Endothelial cell of umbilical vein (primary cell): ENCODE results near the gene TOP3B. TPM values are rescaled to one million over a fixed set of nuclear protein-coding genes. Genes with fewer than 3 reads are reported as not detected.

ENCODE experiments used
- BruUV-seq: library from RNA; stranded (reverse); fragments of 400-500 nt; replicated peaks from 2 replicates; lab custom pipeline; 2021; lab: Mats Ljungman, UMichigan
- CTCF ChIA-PET: fragments of 300-600, 350-600 bp; sonication (Branson Sonifier 250); formaldehyde crosslinking; loops from one replicate; lab custom pipeline; 2021; ENCODE audit warnings: antibody characterized with exemption, inconsistent platforms; lab: Charles Lee
- POLR2A ChIA-PET: fragments of 300-600, 350-600 bp; sonication (Branson Sonifier 250); formaldehyde crosslinking; loops from one replicate; lab custom pipeline; 2021; ENCODE audit warnings: antibody characterized with exemption, inconsistent platforms; lab: Charles Lee
- DNase-seq: peaks from one replicate; pipeline ENCODE4 v3.0.0-alpha.2; 2011; ENCODE audit warnings: low read depth, low spot score
- FAIRE-seq: peaks from 2 replicates; lab custom pipeline; 2011; peaks lifted over from hg19 to GRCh38; lab: Jason Lieb, UNC
- H2AFZ ChIP-seq: 2 replicates; pipeline ENCODE4 v1.6.0; 2012; ENCODE audit warnings: low read depth, low read length, control low read depth, inconsistent platforms
- H3K27ac ChIP-seq: 2 replicates; pipeline ENCODE4 v1.5.1; 2011; ENCODE audit warnings: low read depth, mild to moderate bottlenecking, control low read depth, low read length, moderate library complexity; ENCODE audit not compliant: insufficient read depth
- H3K27me3 ChIP-seq, 2 experiments: 2 replicates each; pipeline versions ENCODE4 v1.6.0 to v1.6.1; 2011; ENCODE audit warnings: low read length in 2 of 2, mixed read lengths in 1 of 2; ENCODE audit not compliant: control insufficient read depth in 2 of 2, insufficient read depth in 2 of 2
- H3K36me3 ChIP-seq, 2 experiments: 2 replicates in 1 of 2; 3 replicates in 1 of 2; pipeline ENCODE4 v1.5.1; 2011; ENCODE audit warnings: low read length in 2 of 2, mild to moderate bottlenecking in 1 of 2, moderate library complexity in 1 of 2; ENCODE audit not compliant: control insufficient read depth in 2 of 2, insufficient read depth in 2 of 2; ENCODE audit errors: extremely low read depth in 1 of 2
- H3K4me1 ChIP-seq: 3 replicates; pipeline ENCODE4 v1.5.1; 2011; ENCODE audit warnings: mild to moderate bottlenecking, low read length; ENCODE audit not compliant: control insufficient read depth, insufficient read depth; ENCODE audit errors: extremely low read depth
- H3K4me2 ChIP-seq: 2 replicates; pipeline ENCODE4 v1.6.1; 2011; ENCODE audit warnings: low read length, control low read depth, mixed read lengths; ENCODE audit not compliant: insufficient read depth
- H3K4me3 ChIP-seq, 3 experiments: fragments of 200-600 bp in 1 of 3; sonication (generic), shearing (Covaris generic) in 1 of 3; replicated peaks in 1 of 3; 2 replicates each; pipeline ENCODE4 v1.5.1; 2011 to 2016; ENCODE audit warnings: control low read depth in 3 of 3, low read length in 3 of 3, mild to moderate bottlenecking in 2 of 3, inconsistent platforms in 1 of 3, low read depth in 1 of 3, moderate library complexity in 1 of 3; ENCODE audit not compliant: insufficient read depth in 1 of 3
- H3K79me2 ChIP-seq: 2 replicates; pipeline ENCODE4 v1.6.0; 2012; ENCODE audit warnings: low read length, inconsistent platforms; ENCODE audit not compliant: control insufficient read depth, insufficient read depth
- H3K9ac ChIP-seq: replicated peaks from 2 replicates; pipeline ENCODE3; 2011; ENCODE audit warnings: low read length, control low read depth; ENCODE audit not compliant: insufficient read depth; ENCODE audit errors: extremely low read depth
- H3K9me1 ChIP-seq: replicated peaks from 3 replicates; pipeline ENCODE4 v1.6.0; 2011; ENCODE audit warnings: mild to moderate bottlenecking, low read length; ENCODE audit not compliant: control insufficient read depth, insufficient read depth; ENCODE audit errors: extremely low read depth
- H3K9me3 ChIP-seq: replicated peaks from 2 replicates; pipeline ENCODE4 v1.5.1; 2012; ENCODE audit warnings: low read length, inconsistent platforms; ENCODE audit not compliant: control insufficient read depth, insufficient read depth
- H4K20me1 ChIP-seq: replicated peaks from 2 replicates; pipeline ENCODE3; 2011; ENCODE audit warnings: mild to moderate bottlenecking, low read length; ENCODE audit not compliant: control insufficient read depth, insufficient read depth; ENCODE audit errors: extremely low read depth
- EZH2 ChIP-seq: IDR thresholded peaks from 2 replicates; pipeline ENCODE4 v1.6.1; 2012; ENCODE audit warnings: borderline replicate concordance, low read depth, mild to moderate bottlenecking, moderate library complexity, low read length, inconsistent platforms; ENCODE audit not compliant: severe bottlenecking
- FOS ChIP-seq: IDR thresholded peaks from 2 replicates; pipeline ENCODE4 v1.6.1; 2011; ENCODE audit warnings: mild to moderate bottlenecking, low read length, moderate library complexity, borderline replicate concordance; ENCODE audit not compliant: insufficient read depth
- GATA2 ChIP-seq: IDR thresholded peaks from 2 replicates; pipeline ENCODE4 v1.7.0; 2011; ENCODE audit warnings: low read depth, mild to moderate bottlenecking, moderate library complexity, mixed read lengths, low read length; ENCODE audit not compliant: insufficient read length, insufficient read depth
- JUN ChIP-seq: IDR thresholded peaks from 2 replicates; pipeline ENCODE4 v1.6.1; 2011; ENCODE audit warnings: borderline replicate concordance, low read depth; ENCODE audit not compliant: insufficient read length, insufficient read depth
- MAX ChIP-seq: IDR thresholded peaks from 2 replicates; pipeline ENCODE4 v1.6.1; 2011; ENCODE audit not compliant: insufficient read depth, insufficient read length
- MYC ChIP-seq: IDR thresholded peaks from one replicate; pipeline ENCODE4 v1.6.1; 2011; ENCODE audit warnings: mild to moderate bottlenecking, low read depth, low read length
- POLR2A ChIP-seq: IDR thresholded peaks from 2 replicates; pipeline ENCODE4 v1.6.1; 2012; ENCODE audit warnings: low read depth, mild to moderate bottlenecking, control low read depth, low read length
- POLR2AphosphoS5 ChIP-seq: IDR thresholded peaks from 2 replicates; pipeline ENCODE4 v1.6.1; 2012; ENCODE audit warnings: low read depth, mild to moderate bottlenecking, control low read depth, low read length, moderate library complexity; ENCODE audit not compliant: insufficient read depth
- dilution Hi-C: fragments of 300-500 bp; cut with MboI; formaldehyde crosslinking; loops from one replicate; pipeline ENCODE4 v1.15.0; 2019; ENCODE audit warnings: low sequenced_read_pairs; ENCODE audit not compliant: extremely low pct_ligation_motif_present
- intact Hi-C: fragments of 100-400 bp; cut with micrococcal nuclease; formaldehyde crosslinking; loops from one replicate; pipeline ENCODE4 v1.10.0; 2022
- polyA plus RNA-seq, 4 experiments: library from polyadenylated mRNA; depleted of rRNA in 3 of 4; stranded (reverse) in 3 of 4; unstranded in 1 of 4; fragments of >200 nt; gene quantifications; 2 replicates each; pipeline versions ENCODE4 v1.2.1 to v1.2.3, GENCODE V29; 2011 to 2012; ENCODE audit warnings: missing spikeins in 1 of 4
- total RNA-seq: library from RNA; stranded (reverse); gene quantifications from 2 replicates; pipeline ENCODE4 v1.2.3, GENCODE V29; 2021
- TF ChIP-seq, protein P1 (sequence below), 2 donors: IDR thresholded peaks; 1 replicate in 1 of 2; 2 replicates in 1 of 2; pipeline ENCODE4 v1.5.1; 2011; ENCODE audit warnings: low read length in 2 of 2, mild to moderate bottlenecking in 2 of 2, moderate library complexity in 2 of 2, control low read depth in 1 of 2, inconsistent platforms in 1 of 2, low read depth in 1 of 2; ENCODE audit not compliant: insufficient read depth in 1 of 2; ENCODE audit errors: extremely low read depth in 1 of 2

TOP3B gene
- total and polyA plus RNA-seq, 2 donors (not counting 3 experiments of a cell fraction or from before 2014, with no cell fraction given), result 25.2 to 56.5 TPM

DNA sequence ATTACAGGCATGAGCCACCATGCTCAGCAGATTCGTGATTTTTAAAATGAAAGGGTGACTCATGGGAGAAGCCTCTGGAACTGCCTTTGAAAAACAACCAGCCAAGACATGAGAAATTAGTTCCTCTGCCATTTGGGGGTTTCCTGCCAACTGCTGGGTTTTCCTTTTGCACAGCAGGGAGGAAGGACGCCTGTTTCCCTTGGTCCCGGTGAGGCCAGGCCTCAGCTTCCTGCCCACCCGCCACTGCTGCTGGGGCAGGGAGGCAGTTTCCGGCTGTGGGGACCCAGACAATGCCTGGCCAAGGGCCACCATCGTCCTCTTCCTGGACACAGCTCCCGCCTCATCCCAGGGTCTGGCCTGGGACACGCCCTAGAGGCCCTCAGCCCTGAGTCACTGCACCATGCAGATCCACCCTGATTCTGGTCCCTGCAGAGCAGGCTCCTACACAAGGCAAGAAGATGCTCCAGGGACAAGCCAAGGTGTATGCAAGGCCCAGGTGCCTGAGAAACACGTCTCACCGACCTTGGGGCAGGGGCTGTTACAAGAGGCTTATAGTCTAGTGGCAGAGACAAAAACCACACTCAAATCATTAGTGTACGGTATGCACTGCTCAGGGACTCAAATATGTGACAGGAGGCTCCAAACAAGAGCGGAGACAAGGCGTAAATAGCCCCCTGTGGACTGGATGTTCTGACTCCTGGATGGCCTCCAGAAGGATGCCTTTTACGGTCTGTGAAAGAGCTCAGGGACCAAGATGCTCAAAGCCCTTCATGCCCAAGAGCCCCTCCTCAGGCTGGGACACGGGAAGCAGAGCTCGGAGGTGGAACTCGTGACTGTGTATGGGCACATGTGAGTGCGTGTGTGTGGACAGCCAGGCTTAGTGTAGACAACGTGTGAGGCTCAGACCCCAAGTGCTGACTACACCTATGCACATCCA, 39.9 kb downstream of the TOP3B start:
- H4K20me1 ChIP-seq, result no peaks in the 10 kb centered on the region
- FAIRE-seq (peak; percentile 100), DNase-seq (peak; percentile 97)
- intact Hi-C loops (loop anchor here (1.0 to 2.0 kb wide), 2 partner anchors 9 to 206 kb away; no protein-coding TSS in a partner anchor), dilution Hi-C loops (loop anchor here (25.0 kb wide), 2 partner anchors 130 to 230 kb away; no protein-coding TSS in a partner anchor)
- BruUV-seq, result TSS peak; percentile 47
- ChIA-PET CTCF (interaction anchor here (1.2 to 13.1 kb wide), 2 partner anchors 8 to 30 kb away, joined by 6 to 292 read pairs; partner anchors contain the start of gene PPM1F), POLR2A (interaction anchor here (0.7 kb wide), 2 partner anchors 50 to 367 kb away, joined by 4 to 5 read pairs; no protein-coding TSS in a partner anchor)
- H3K4me3 ChIP-seq, result no peak overlapping the region
- H3K4me2 ChIP-seq, result peak overlapping the region; percentile 33
- no peaks in the 10 kb centered on the region for H3K27me3 ChIP-seq
- peaks cover 83% of the 10 kb centered on the region for H3K4me1 ChIP-seq
- H3K9ac ChIP-seq, result peak overlapping the region; percentile 47
- H3K79me2 ChIP-seq, result peaks cover 49% of the 10 kb centered on the region
- H2AFZ ChIP-seq, result no peak overlapping the region
- H3K36me3 ChIP-seq, result peaks cover 14 to 27% of the 10 kb centered on the region in 2 experiments
- TF ChIP-seq GATA2, result peak; percentile 67
- peak; percentile 78 for TF ChIP-seq FOS
- TF ChIP-seq MYC, result no peak
- TF ChIP-seq, protein P1, sequence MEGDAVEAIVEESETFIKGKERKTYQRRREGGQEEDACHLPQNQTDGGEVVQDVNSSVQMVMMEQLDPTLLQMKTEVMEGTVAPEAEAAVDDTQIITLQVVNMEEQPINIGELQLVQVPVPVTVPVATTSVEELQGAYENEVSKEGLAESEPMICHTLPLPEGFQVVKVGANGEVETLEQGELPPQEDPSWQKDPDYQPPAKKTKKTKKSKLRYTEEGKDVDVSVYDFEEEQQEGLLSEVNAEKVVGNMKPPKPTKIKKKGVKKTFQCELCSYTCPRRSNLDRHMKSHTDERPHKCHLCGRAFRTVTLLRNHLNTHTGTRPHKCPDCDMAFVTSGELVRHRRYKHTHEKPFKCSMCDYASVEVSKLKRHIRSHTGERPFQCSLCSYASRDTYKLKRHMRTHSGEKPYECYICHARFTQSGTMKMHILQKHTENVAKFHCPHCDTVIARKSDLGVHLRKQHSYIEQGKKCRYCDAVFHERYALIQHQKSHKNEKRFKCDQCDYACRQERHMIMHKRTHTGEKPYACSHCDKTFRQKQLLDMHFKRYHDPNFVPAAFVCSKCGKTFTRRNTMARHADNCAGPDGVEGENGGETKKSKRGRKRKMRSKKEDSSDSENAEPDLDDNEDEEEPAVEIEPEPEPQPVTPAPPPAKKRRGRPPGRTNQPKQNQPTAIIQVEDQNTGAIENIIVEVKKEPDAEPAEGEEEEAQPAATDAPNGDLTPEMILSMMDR (IDR thresholded peaks at IDR 0.05; ENCODE audit: extremely low read depth in 1 of 2, insufficient read depth in 1 of 2, low read depth in 1 of 2, low read length in 2 of 2), result no peak
- no peak for TF ChIP-seq EZH2
- peak; percentile 70 for TF ChIP-seq POLR2A
- TF ChIP-seq MAX, result no peak
- peak; percentile 98 for TF ChIP-seq POLR2AphosphoS5
- TF ChIP-seq JUN, result peak; percentile 79
- no peaks in the 10 kb centered on the region for H3K9me3 ChIP-seq
- no peaks in the 10 kb centered on the region for H3K9me1 ChIP-seq
- H3K27ac ChIP-seq, result peak overlapping the region; percentile 86
